Activated CD8-positive, alpha-beta T cell treated with anti-CD3 and anti-CD28 coated beads, Interleukin-2, amount 10 ng/mL, durations not matched to agents 7 days and 5 days (primary cell): ENCODE data around the gene MTERF2. TPM values are rescaled to one million over a fixed set of nuclear protein-coding genes. Genes with fewer than 3 reads are reported as not detected.
"Not testable (repeated sequence)": the region's sequence is repeated elsewhere in the genome, so short reads cannot be mapped to it uniquely, and the experiment has no call there.

Experiments
- ATAC-seq: fragments of 150-1000 bp; cut with Tn5 transposase; one replicate; pipeline ENCODE4 v1.10.0; 2021; ENCODE audit warnings: moderate library complexity
- CTCF ChIA-PET: fragments of 350-600 bp; sonication (Branson Sonifier 250); formaldehyde crosslinking; loops from one replicate; lab custom pipeline; 2021; ENCODE audit warnings: antibody characterized with exemption; lab: Charles Lee
- POLR2A ChIA-PET: fragments of 350-600 bp; sonication (Branson Sonifier 250); formaldehyde crosslinking; loops from one replicate; lab custom pipeline; 2021; ENCODE audit warnings: antibody characterized with exemption; lab: Charles Lee
- DNase-seq: peaks from one replicate; pipeline ENCODE4 v3.0.0-alpha.2; 2020
- H3K27ac Mint-ChIP-seq: one replicate; pipeline ENCODE4 v1.8.0; 2021; ENCODE audit warnings: mild to moderate bottlenecking, mixed read lengths
- H3K27me3 Mint-ChIP-seq: one replicate; pipeline ENCODE4 v1.8.0; 2021; ENCODE audit warnings: low read depth, mixed read lengths
- H3K36me3 Mint-ChIP-seq: one replicate; pipeline ENCODE4 v1.8.0; 2021; ENCODE audit warnings: low read depth, mixed read lengths
- H3K4me1 Mint-ChIP-seq: one replicate; pipeline ENCODE4 v1.8.0; 2021; ENCODE audit warnings: low read depth, mixed read lengths
- H3K4me3 Mint-ChIP-seq: one replicate; pipeline ENCODE4 v1.8.0; 2021; ENCODE audit warnings: mild to moderate bottlenecking, mixed read lengths
- H3K9me3 Mint-ChIP-seq: one replicate; pipeline ENCODE4 v1.8.0; 2022; ENCODE audit warnings: mixed read lengths; ENCODE audit not compliant: insufficient read depth
- total RNA-seq, 2 experiments: library from RNA; stranded (reverse); gene quantifications; one replicate each; pipeline ENCODE4 v1.2.3, GENCODE V29; 2021

The MTERF2 gene
- total RNA-seq, result 1 to 10 TPM; 3.8 to 5.0 TPM

- peaks cover 36% of the 10 kb centered on the region for H3K4me1 Mint-ChIP-seq
- ATAC-seq (peak; percentile 99), DNase-seq (peak; percentile 84)
- H3K9me3 Mint-ChIP-seq, result no peaks in the 10 kb centered on the region
- ChIA-PET CTCF (interaction anchor here (1.5 kb wide), 1 partner anchor 17 kb away, joined by 6 read pairs; no protein-coding TSS in a partner anchor), POLR2A (interaction anchor here (0.8 to 1.1 kb wide), 2 partner anchors 14 to 29 kb away, joined by 3 to 4 read pairs; no protein-coding TSS in a partner anchor)
- peaks cover 22% of the 10 kb centered on the region for H3K36me3 Mint-ChIP-seq
- peak within 1 kb of the TSS; percentile 89 for H3K4me3 Mint-ChIP-seq
- peak within 1 kb of the TSS; percentile 82 for H3K27ac Mint-ChIP-seq
- no peaks in the 10 kb centered on the region for H3K27me3 Mint-ChIP-seq
Observed at GRCh38 chr12:106986625-106987389, at the start of gene MTERF2. MTERF2 (minus strand) TSS chr12:106987146; CDS start chr12:106978714, 8,432 bp downstream.

GRCh38 chr12:107035733-107036132, 48.8 kb upstream of the MTERF2 start:
- ChIA-PET CTCF (no interaction called here), POLR2A (no interaction called here)
- no peak overlapping the region for H3K27ac Mint-ChIP-seq
- H3K4me1 Mint-ChIP-seq, result peaks cover 2% of the 10 kb centered on the region
- DNase-seq (no peak), ATAC-seq (no peak)
- peaks cover 11% of the 10 kb centered on the region for H3K36me3 Mint-ChIP-seq
- H3K27me3 Mint-ChIP-seq, result no peaks in the 10 kb centered on the region
- H3K4me3 Mint-ChIP-seq, result no peak overlapping the region
- no peaks in the 10 kb centered on the region for H3K9me3 Mint-ChIP-seq

- Mint-ChIP-seq H3K9me3 (no peaks in the 10 kb centered on the region), H3K4me1 (no peaks in the 10 kb centered on the region), H3K36me3 (peaks cover 11% of the 10 kb centered on the region), H3K27me3 (no peaks in the 10 kb centered on the region), H3K27ac (no peak overlapping the region), H3K4me3 (no peak overlapping the region)
- ChIA-PET POLR2A (no interaction called here), CTCF (no interaction called here)
- DNase-seq, result no peak
- no peak for ATAC-seq
Observed at GRCh38 chr12:107033758-107034739, 47.1 kb upstream of the MTERF2 start.

- H3K9me3 Mint-ChIP-seq, result no peaks in the 10 kb centered on the region
- H3K27ac Mint-ChIP-seq, result no peak overlapping the region
- H3K4me3 Mint-ChIP-seq, result no peak overlapping the region
- H3K36me3 Mint-ChIP-seq, result peaks cover 8% of the 10 kb centered on the region
- ChIA-PET CTCF (no interaction called here), POLR2A (no interaction called here)
- H3K27me3 Mint-ChIP-seq, result no peaks in the 10 kb centered on the region
- ATAC-seq (no peak), DNase-seq (no peak)
- peaks cover 5% of the 10 kb centered on the region for H3K4me1 Mint-ChIP-seq
Observed at GRCh38 chr12:107032266-107032665, 45.3 kb upstream of the MTERF2 start.

GRCh38 chr12:107031061-107031460, 44.1 kb upstream of the MTERF2 start:
- Mint-ChIP-seq H3K27me3 (no peaks in the 10 kb centered on the region), H3K4me1 (peaks cover 9% of the 10 kb centered on the region), H3K9me3 (no peaks in the 10 kb centered on the region), H3K4me3 (no peak overlapping the region), H3K36me3 (peaks cover 3% of the 10 kb centered on the region), H3K27ac (no peak overlapping the region)
- ATAC-seq, result no peak
- POLR2A ChIA-PET, result no interaction called here
- CTCF ChIA-PET, result no interaction called here
- DNase-seq, result no peak

GRCh38 chr12:107029081-107029480, 42.1 kb upstream of the MTERF2 start:
- Mint-ChIP-seq H3K27me3 (no peaks in the 10 kb centered on the region), H3K4me1 (peaks cover 9% of the 10 kb centered on the region), H3K4me3 (no peak overlapping the region), H3K9me3 (no peaks in the 10 kb centered on the region), H3K36me3 (no peaks in the 10 kb centered on the region), H3K27ac (no peak overlapping the region)
- no peak for ATAC-seq
- no peak for DNase-seq
- POLR2A ChIA-PET, result no interaction called here
- CTCF ChIA-PET, result no interaction called here

- DNase-seq (no peak), ATAC-seq (peak; percentile 88)
- H3K9me3 Mint-ChIP-seq, result no peaks in the 10 kb centered on the region
- CTCF ChIA-PET, result no interaction called here
- H3K27ac Mint-ChIP-seq, result peak overlapping the region; percentile 50
- no peaks in the 10 kb centered on the region for H3K27me3 Mint-ChIP-seq
- no peak overlapping the region for H3K4me3 Mint-ChIP-seq
- POLR2A ChIA-PET, result no interaction called here
- H3K4me1 Mint-ChIP-seq, result peaks cover 9% of the 10 kb centered on the region
- H3K36me3 Mint-ChIP-seq, result no peaks in the 10 kb centered on the region
Observed at GRCh38 chr12:107027636-107028053, 40.7 kb upstream of the MTERF2 start.

- no peaks in the 10 kb centered on the region for H3K9me3 Mint-ChIP-seq
- CTCF ChIA-PET, result no interaction called here
- no peak overlapping the region for H3K27ac Mint-ChIP-seq
- DNase-seq (no peak), ATAC-seq (no peak)
- H3K27me3 Mint-ChIP-seq, result no peaks in the 10 kb centered on the region
- POLR2A ChIA-PET, result no interaction called here
- H3K4me3 Mint-ChIP-seq, result no peak overlapping the region
- H3K4me1 Mint-ChIP-seq, result peaks cover 9% of the 10 kb centered on the region
- H3K36me3 Mint-ChIP-seq, result no peaks in the 10 kb centered on the region
Observed at GRCh38 chr12:107026806-107027635, 40.1 kb upstream of the MTERF2 start.

- CTCF ChIA-PET, DNase-seq, H3K4me1 Mint-ChIP-seq, H3K27me3 Mint-ChIP-seq, H3K27ac Mint-ChIP-seq, H3K4me3 Mint-ChIP-seq, H3K36me3 Mint-ChIP-seq, POLR2A ChIA-PET, ATAC-seq, H3K9me3 Mint-ChIP-seq: not testable (repeated sequence)
Observed at GRCh38 chr12:107026356-107026755, 39.4 kb upstream of the MTERF2 start.

GRCh38 chr12:107025671-107026070, 38.7 kb upstream of the MTERF2 start:
- no peak overlapping the region for H3K4me3 Mint-ChIP-seq
- H3K36me3 Mint-ChIP-seq, result peaks cover 2% of the 10 kb centered on the region
- no peaks in the 10 kb centered on the region for H3K27me3 Mint-ChIP-seq
- no peaks in the 10 kb centered on the region for H3K9me3 Mint-ChIP-seq
- ChIA-PET POLR2A (no interaction called here), CTCF (no interaction called here)
- ATAC-seq, result no peak
- H3K4me1 Mint-ChIP-seq, result peaks cover 9% of the 10 kb centered on the region
- no peak for DNase-seq
- no peak overlapping the region for H3K27ac Mint-ChIP-seq

GRCh38 chr12:107019546-107019945, 32.6 kb upstream of the MTERF2 start:
- CTCF ChIA-PET, result interaction anchor here (0.6 kb wide), 1 partner anchor 134 kb away, joined by 3 read pairs; no protein-coding TSS in a partner anchor
- peaks cover 8% of the 10 kb centered on the region for H3K36me3 Mint-ChIP-seq
- no peaks in the 10 kb centered on the region for H3K9me3 Mint-ChIP-seq
- H3K27ac Mint-ChIP-seq, result no peak overlapping the region
- H3K4me3 Mint-ChIP-seq, result no peak overlapping the region
- H3K4me1 Mint-ChIP-seq, result no peaks in the 10 kb centered on the region
- no peak for DNase-seq
- no peaks in the 10 kb centered on the region for H3K27me3 Mint-ChIP-seq
- POLR2A ChIA-PET, result no interaction called here
- ATAC-seq, result no peak
